Osteoblast (primary cell): ENCODE data around the gene CLNK. TPM values are rescaled to one million over a fixed set of nuclear protein-coding genes. Genes with fewer than 3 reads are reported as not detected.

Experiments used
- DNase-seq: peaks from one replicate; pipeline ENCODE4 v3.0.0; 2011; ENCODE audit warnings: low spot score, mixed read lengths; ENCODE audit not compliant: insufficient read length; ENCODE audit errors: missing footprints
- H2AFZ ChIP-seq: 2 replicates; pipeline ENCODE4 v1.6.0; 2011; ENCODE audit warnings: mild to moderate bottlenecking, low read length
- H3K27ac ChIP-seq: 2 replicates; pipeline ENCODE4 v1.5.1; 2011; ENCODE audit warnings: mild to moderate bottlenecking, low read depth, low read length, moderate library complexity
- H3K27me3 ChIP-seq: 2 replicates; pipeline ENCODE4 v1.6.0; 2012; ENCODE audit warnings: mild to moderate bottlenecking, control low read depth, inconsistent platforms, low read length, moderate library complexity; ENCODE audit not compliant: insufficient read depth
- H3K36me3 ChIP-seq: 2 replicates; pipeline ENCODE4 v1.5.1; 2011; ENCODE audit warnings: mild to moderate bottlenecking, low read length, control low read depth, moderate library complexity; ENCODE audit not compliant: insufficient read depth
- H3K4me1 ChIP-seq: 2 replicates; pipeline ENCODE4 v1.5.1; 2011; ENCODE audit warnings: mild to moderate bottlenecking, low read length, control low read depth, moderate library complexity; ENCODE audit not compliant: insufficient read depth
- H3K4me2 ChIP-seq: 2 replicates; pipeline ENCODE4 v1.6.0; 2011; ENCODE audit warnings: mild to moderate bottlenecking, low read length; ENCODE audit not compliant: insufficient read depth
- H3K4me3 ChIP-seq: fragments of 200-600 bp; sonication (generic); 3 replicates; pipeline ENCODE4 v1.5.1; 2012; ENCODE audit warnings: mild to moderate bottlenecking, low read length, inconsistent platforms; ENCODE audit not compliant: insufficient read depth
- H3K79me2 ChIP-seq: 2 replicates; pipeline ENCODE4 v1.6.0; 2012; ENCODE audit warnings: mild to moderate bottlenecking, low read length, control low read depth, inconsistent platforms; ENCODE audit not compliant: insufficient read depth
- H3K9me3 ChIP-seq: 2 replicates; pipeline ENCODE4 v1.5.1; 2011; ENCODE audit warnings: low read depth, low read length, control low read depth
- H4K20me1 ChIP-seq: 2 replicates; pipeline ENCODE4 v1.6.0; 2012; ENCODE audit warnings: mild to moderate bottlenecking, low read length, control low read depth; ENCODE audit not compliant: insufficient read depth
- total RNA-seq: library from RNA; depleted of rRNA; stranded (reverse); fragments of >200 nt; gene quantifications from 2 replicates; pipeline ENCODE4 v1.2.3, GENCODE V29; 2012
- TF ChIP-seq, protein P1 (sequence below): IDR thresholded peaks from 2 replicates; pipeline ENCODE4 v1.5.1; 2011; ENCODE audit warnings: mild to moderate bottlenecking, low read depth, low read length, moderate library complexity; ENCODE audit errors: extremely low read depth

CLNK gene
- total RNA-seq, 1 donor, result not detected

DNA sequence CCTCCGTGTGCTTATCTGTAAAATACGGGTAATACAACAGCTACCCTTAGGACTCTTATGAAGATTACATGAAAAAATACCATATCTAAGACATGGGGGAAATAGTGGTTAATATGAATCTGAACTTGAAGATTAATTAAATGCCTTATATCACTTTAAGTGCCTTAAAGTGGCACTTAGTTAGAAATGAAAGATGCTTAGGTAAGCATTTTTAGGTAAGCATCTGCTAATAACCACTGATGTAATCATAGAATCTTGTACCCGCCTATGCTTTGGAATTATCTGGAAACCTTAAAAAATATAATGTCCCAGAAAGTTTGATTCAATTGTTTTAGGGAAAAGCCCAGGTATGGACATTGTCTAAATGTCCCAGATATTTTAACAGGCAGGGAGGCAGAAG, 12.2 kb downstream of the CLNK start:
- H3K27me3 ChIP-seq, result peaks cover 6% of the 10 kb centered on the region
- no peaks in the 10 kb centered on the region for H3K4me1 ChIP-seq
- H2AFZ ChIP-seq, result no peak overlapping the region
- TF ChIP-seq, protein P1, sequence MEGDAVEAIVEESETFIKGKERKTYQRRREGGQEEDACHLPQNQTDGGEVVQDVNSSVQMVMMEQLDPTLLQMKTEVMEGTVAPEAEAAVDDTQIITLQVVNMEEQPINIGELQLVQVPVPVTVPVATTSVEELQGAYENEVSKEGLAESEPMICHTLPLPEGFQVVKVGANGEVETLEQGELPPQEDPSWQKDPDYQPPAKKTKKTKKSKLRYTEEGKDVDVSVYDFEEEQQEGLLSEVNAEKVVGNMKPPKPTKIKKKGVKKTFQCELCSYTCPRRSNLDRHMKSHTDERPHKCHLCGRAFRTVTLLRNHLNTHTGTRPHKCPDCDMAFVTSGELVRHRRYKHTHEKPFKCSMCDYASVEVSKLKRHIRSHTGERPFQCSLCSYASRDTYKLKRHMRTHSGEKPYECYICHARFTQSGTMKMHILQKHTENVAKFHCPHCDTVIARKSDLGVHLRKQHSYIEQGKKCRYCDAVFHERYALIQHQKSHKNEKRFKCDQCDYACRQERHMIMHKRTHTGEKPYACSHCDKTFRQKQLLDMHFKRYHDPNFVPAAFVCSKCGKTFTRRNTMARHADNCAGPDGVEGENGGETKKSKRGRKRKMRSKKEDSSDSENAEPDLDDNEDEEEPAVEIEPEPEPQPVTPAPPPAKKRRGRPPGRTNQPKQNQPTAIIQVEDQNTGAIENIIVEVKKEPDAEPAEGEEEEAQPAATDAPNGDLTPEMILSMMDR, result no peak
- H4K20me1 ChIP-seq, result no peaks in the 10 kb centered on the region
- no peaks in the 10 kb centered on the region for H3K9me3 ChIP-seq
- no peaks in the 10 kb centered on the region for H3K79me2 ChIP-seq
- no peaks in the 10 kb centered on the region for H3K36me3 ChIP-seq
- H3K4me3 ChIP-seq, result no peak overlapping the region
- H3K27ac ChIP-seq, result no peak overlapping the region
- no peak overlapping the region for H3K4me2 ChIP-seq
- no peak for DNase-seq

DNA sequence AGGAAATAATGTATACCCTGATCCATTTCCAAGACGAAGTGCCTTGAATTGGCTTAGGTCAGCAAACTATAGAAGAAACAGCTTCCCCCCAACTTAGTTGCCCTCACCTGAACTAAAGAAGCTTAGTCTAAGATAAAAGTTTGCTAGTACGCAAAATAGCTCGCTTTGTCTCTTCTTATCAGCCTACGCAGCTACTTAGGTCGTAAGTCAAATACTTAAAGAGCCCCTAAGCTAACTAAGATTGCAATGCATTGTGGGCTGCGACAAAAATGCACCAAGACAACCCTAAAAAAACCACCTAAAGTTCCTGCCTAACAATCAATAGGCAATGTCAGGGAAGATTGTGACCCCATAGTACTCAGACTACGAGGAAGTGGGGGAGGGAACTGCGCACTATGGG, 12.8 kb downstream of the CLNK start:
- no peaks in the 10 kb centered on the region for H3K79me2 ChIP-seq
- TF ChIP-seq, protein P1, result no peak
- H3K27me3 ChIP-seq, result peaks cover 10% of the 10 kb centered on the region
- no peak overlapping the region for H3K27ac ChIP-seq
- no peak overlapping the region for H2AFZ ChIP-seq
- no peak overlapping the region for H3K4me2 ChIP-seq
- no peaks in the 10 kb centered on the region for H3K4me1 ChIP-seq
- DNase-seq, result no peak
- no peaks in the 10 kb centered on the region for H3K36me3 ChIP-seq
- no peak overlapping the region for H3K4me3 ChIP-seq
- H4K20me1 ChIP-seq, result no peaks in the 10 kb centered on the region
- H3K9me3 ChIP-seq, result no peaks in the 10 kb centered on the region

DNA sequence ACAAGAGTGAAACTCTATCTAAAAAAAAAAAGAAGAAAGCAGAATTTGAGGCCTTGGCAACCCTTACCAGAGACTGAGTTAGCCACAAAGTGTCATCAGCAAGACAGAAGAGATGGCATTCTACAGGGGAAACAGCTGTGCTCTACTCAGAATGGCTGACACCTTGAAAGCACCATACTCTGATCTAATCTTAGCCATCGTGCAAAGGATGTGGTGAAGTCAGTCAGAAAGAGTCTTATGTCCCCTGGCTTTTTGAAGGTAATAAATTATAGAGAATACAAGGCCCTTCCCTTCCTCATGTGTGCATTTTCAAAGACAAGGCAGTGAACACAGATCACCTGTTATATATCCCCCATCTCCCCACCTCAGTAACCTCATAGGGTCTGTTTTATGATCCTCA, 13.2 kb downstream of the CLNK start:
- no peaks in the 10 kb centered on the region for H3K9me3 ChIP-seq
- no peaks in the 10 kb centered on the region for H4K20me1 ChIP-seq
- H2AFZ ChIP-seq, result no peak overlapping the region
- no peak for DNase-seq
- H3K4me2 ChIP-seq, result no peak overlapping the region
- H3K36me3 ChIP-seq, result no peaks in the 10 kb centered on the region
- H3K4me3 ChIP-seq, result no peak overlapping the region
- no peaks in the 10 kb centered on the region for H3K79me2 ChIP-seq
- TF ChIP-seq, protein P1, result no peak
- H3K27me3 ChIP-seq, result peaks cover 14% of the 10 kb centered on the region
- no peaks in the 10 kb centered on the region for H3K4me1 ChIP-seq
- no peak overlapping the region for H3K27ac ChIP-seq

DNA sequence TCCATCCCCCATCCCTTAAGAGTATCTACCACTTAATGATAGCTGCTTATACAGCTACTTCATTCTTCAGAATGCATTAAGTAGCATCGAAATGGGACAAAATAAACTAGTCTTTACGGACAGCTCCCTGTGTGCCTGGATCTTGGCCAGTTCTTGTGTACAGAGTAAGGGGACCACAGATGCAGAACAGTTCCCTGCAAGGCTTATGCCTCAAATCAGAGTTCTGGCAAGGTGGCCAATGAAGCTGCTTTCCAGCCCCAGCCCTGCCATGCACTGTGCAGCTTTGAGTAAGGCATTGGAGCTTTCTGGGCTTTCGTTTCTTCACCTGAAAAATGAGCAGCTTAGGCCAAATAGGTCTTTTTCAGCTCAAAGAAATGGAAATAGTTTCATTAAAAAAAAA, 14.2 kb downstream of the CLNK start:
- no peaks in the 10 kb centered on the region for H4K20me1 ChIP-seq
- H3K4me1 ChIP-seq, result no peaks in the 10 kb centered on the region
- H3K9me3 ChIP-seq, result no peaks in the 10 kb centered on the region
- H3K27ac ChIP-seq, result no peak overlapping the region
- no peak overlapping the region for H3K4me2 ChIP-seq
- no peak overlapping the region for H2AFZ ChIP-seq
- no peak for DNase-seq
- H3K4me3 ChIP-seq, result no peak overlapping the region
- no peaks in the 10 kb centered on the region for H3K36me3 ChIP-seq
- peaks cover 15% of the 10 kb centered on the region for H3K27me3 ChIP-seq
- TF ChIP-seq, protein P1, result no peak
- H3K79me2 ChIP-seq, result no peaks in the 10 kb centered on the region
